HepG2 (cell line): ENCODE data around the gene ABCC3. TPM values are rescaled to one million over a fixed set of nuclear protein-coding genes. Genes with fewer than 3 reads are reported as not detected.

Experiments used
- CEBPB ChIP-seq: IDR thresholded peaks from 2 replicates; pipeline ENCODE4 v1.6.1; 2011; ENCODE audit warnings: low read depth, low read length, improper control_type of control experiment, borderline replicate concordance
- MBD4 ChIP-seq: IDR thresholded peaks from 2 replicates; pipeline ENCODE4 v1.6.1; 2012; ENCODE audit warnings: low read length, inconsistent platforms, borderline replicate concordance
- ZNF12 ChIP-seq: sonication (generic); formaldehyde crosslinking; IDR thresholded peaks from 2 replicates; pipeline ENCODE4 v1.5.0; 2020; ENCODE audit warnings: missing genetic modification reagents
- polyA plus RNA-seq, 8 experiments: library from polyadenylated mRNA; depleted of rRNA in 3 of 8; stranded (reverse) in 7 of 8; unstranded in 1 of 8; fragments of >200 nt; fragmentation: Illumina TruSeq in 4 of 8; extraction: Trizol in 4 of 8; gene quantifications; 2 replicates each; pipeline versions ENCODE4 v1.2.1 to v1.2.3, GENCODE V29; 2011 to 2016; ENCODE audit warnings: low read depth in 4 of 8, missing spikeins in 1 of 8, mixed read lengths in 1 of 8; ENCODE audit not compliant: insufficient read depth in 1 of 8
- total RNA-seq, 5 experiments: library from RNA; depleted of rRNA; stranded (reverse); fragments of >200 nt; fragmentation: Illumina TruSeq; extraction: Trizol; gene quantifications; 2 replicates each; pipeline ENCODE4 v1.2.3, GENCODE V29; 2016; ENCODE audit warnings: low read depth in 1 of 5
- TF ChIP-seq, protein P1 (sequence below): sonication (generic); formaldehyde crosslinking; IDR thresholded peaks from 2 replicates; pipeline ENCODE4 v1.5.0; 2020; ENCODE audit warnings: mild to moderate bottlenecking, missing genetic modification reagents
- TF ChIP-seq, protein P2 (sequence below): sonication (generic); formaldehyde crosslinking; IDR thresholded peaks from 2 replicates; pipeline ENCODE4 v1.4.0; 2020; ENCODE audit warnings: missing genetic modification reagents
- TF ChIP-seq, protein P3 (sequence below): sonication (generic); formaldehyde crosslinking; IDR thresholded peaks from 2 replicates; pipeline ENCODE4 v1.4.0; 2020; ENCODE audit warnings: missing genetic modification reagents, borderline replicate concordance
- TF ChIP-seq, protein P4 (sequence below): sonication (generic); formaldehyde crosslinking; IDR thresholded peaks from 2 replicates; pipeline ENCODE4 v1.4.0; 2020; ENCODE audit warnings: missing genetic modification reagents

The ABCC3 gene
- total and polyA plus RNA-seq, 2 of the 13 experiments (the other 11 are each of a cell fraction or from before 2014, with no cell fraction given), result 25.2 to 50.7 TPM

DNA sequence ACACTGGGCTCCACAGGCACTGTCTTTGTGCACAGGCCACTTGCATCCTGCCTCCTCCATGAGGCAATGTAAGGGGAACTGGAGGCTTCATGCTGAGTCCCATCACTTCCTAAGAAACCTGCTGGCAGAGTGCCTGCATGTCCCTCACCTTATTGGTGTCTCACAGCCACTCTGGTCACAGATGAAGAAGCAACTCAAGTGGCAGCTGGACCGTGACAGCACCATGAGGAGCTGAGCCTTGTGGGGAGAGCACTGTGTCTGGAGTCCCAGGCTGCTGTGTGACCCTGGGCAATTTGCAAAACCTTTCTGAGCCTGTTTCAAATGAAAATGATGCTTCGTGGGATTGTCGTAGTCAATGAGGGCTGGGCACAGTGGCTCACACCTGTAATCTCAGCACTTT is 53.6 kb downstream of the ABCC3 start (continued):
- TF ChIP-seq, protein P1, sequence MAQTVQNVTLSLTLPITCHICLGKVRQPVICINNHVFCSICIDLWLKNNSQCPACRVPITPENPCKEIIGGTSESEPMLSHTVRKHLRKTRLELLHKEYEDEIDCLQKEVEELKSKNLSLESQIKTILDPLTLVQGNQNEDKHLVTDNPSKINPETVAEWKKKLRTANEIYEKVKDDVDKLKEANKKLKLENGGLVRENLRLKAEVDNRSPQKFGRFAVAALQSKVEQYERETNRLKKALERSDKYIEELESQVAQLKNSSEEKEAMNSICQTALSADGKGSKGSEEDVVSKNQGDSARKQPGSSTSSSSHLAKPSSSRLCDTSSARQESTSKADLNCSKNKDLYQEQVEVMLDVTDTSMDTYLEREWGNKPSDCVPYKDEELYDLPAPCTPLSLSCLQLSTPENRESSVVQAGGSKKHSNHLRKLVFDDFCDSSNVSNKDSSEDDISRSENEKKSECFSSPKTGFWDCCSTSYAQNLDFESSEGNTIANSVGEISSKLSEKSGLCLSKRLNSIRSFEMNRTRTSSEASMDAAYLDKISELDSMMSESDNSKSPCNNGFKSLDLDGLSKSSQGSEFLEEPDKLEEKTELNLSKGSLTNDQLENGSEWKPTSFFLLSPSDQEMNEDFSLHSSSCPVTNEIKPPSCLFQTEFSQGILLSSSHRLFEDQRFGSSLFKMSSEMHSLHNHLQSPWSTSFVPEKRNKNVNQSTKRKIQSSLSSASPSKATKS, result no peak
- TF ChIP-seq ZNF12 (CRISPR knock-in tag) (no peak), MBD4 (no peak), CEBPB (no peak)
- TF ChIP-seq, protein P2, sequence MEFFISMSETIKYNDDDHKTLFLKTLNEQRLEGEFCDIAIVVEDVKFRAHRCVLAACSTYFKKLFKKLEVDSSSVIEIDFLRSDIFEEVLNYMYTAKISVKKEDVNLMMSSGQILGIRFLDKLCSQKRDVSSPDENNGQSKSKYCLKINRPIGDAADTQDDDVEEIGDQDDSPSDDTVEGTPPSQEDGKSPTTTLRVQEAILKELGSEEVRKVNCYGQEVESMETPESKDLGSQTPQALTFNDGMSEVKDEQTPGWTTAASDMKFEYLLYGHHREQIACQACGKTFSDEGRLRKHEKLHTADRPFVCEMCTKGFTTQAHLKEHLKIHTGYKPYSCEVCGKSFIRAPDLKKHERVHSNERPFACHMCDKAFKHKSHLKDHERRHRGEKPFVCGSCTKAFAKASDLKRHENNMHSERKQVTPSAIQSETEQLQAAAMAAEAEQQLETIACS (CRISPR knock-in tag), result no peak
- TF ChIP-seq, protein P3, sequence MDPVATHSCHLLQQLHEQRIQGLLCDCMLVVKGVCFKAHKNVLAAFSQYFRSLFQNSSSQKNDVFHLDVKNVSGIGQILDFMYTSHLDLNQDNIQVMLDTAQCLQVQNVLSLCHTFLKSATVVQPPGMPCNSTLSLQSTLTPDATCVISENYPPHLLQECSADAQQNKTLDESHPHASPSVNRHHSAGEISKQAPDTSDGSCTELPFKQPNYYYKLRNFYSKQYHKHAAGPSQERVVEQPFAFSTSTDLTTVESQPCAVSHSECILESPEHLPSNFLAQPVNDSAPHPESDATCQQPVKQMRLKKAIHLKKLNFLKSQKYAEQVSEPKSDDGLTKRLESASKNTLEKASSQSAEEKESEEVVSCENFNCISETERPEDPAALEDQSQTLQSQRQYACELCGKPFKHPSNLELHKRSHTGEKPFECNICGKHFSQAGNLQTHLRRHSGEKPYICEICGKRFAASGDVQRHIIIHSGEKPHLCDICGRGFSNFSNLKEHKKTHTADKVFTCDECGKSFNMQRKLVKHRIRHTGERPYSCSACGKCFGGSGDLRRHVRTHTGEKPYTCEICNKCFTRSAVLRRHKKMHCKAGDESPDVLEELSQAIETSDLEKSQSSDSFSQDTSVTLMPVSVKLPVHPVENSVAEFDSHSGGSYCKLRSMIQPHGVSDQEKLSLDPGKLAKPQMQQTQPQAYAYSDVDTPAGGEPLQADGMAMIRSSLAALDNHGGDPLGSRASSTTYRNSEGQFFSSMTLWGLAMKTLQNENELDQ, result no peak
- TF ChIP-seq, protein P4, sequence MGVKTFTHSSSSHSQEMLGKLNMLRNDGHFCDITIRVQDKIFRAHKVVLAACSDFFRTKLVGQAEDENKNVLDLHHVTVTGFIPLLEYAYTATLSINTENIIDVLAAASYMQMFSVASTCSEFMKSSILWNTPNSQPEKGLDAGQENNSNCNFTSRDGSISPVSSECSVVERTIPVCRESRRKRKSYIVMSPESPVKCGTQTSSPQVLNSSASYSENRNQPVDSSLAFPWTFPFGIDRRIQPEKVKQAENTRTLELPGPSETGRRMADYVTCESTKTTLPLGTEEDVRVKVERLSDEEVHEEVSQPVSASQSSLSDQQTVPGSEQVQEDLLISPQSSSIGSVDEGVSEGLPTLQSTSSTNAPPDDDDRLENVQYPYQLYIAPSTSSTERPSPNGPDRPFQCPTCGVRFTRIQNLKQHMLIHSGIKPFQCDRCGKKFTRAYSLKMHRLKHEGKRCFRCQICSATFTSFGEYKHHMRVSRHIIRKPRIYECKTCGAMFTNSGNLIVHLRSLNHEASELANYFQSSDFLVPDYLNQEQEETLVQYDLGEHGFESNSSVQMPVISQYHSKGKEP (CRISPR knock-in tag), result no peak
